Endodermal cell (in vitro differentiated cells): ENCODE data around the gene EEF1A2. TPM values are rescaled to one million over a fixed set of nuclear protein-coding genes. Genes with fewer than 3 reads are reported as not detected.

ENCODE experiments used
- DNase-seq: peaks from one replicate; pipeline ENCODE4 v3.0.0-alpha.2; 2017
- H3K27ac ChIP-seq: 2 replicates; pipeline ENCODE4 v1.5.1; 2013; ENCODE audit warnings: mild to moderate bottlenecking, low read depth, low read length, moderate library complexity
- H3K27me3 ChIP-seq: 2 replicates; pipeline ENCODE4 v1.6.1; 2013; ENCODE audit warnings: mild to moderate bottlenecking, low read length, moderate library complexity; ENCODE audit not compliant: insufficient read depth, control insufficient read depth, poor library complexity, severe bottlenecking
- H3K36me3 ChIP-seq: 2 replicates; pipeline ENCODE4 v1.7.0; 2013; ENCODE audit warnings: mild to moderate bottlenecking, low read length, moderate library complexity; ENCODE audit not compliant: control insufficient read depth, insufficient read depth
- H3K4me1 ChIP-seq: one replicate; pipeline ENCODE4 v1.7.0; 2013; ENCODE audit warnings: low read length; ENCODE audit not compliant: control insufficient read depth, insufficient read depth
- H3K4me3 ChIP-seq: 2 replicates; pipeline ENCODE4 v1.5.1; 2013; ENCODE audit warnings: mild to moderate bottlenecking, low read length, moderate library complexity
- H3K9ac ChIP-seq: 2 replicates; pipeline ENCODE4 v1.6.1; 2013; ENCODE audit warnings: mild to moderate bottlenecking, low read length, moderate library complexity; ENCODE audit not compliant: poor library complexity, severe bottlenecking; ENCODE audit errors: extremely low read depth
- H3K9me3 ChIP-seq: 2 replicates; pipeline ENCODE4 v1.6.1; 2013; ENCODE audit warnings: mild to moderate bottlenecking, low read length, moderate library complexity; ENCODE audit not compliant: control insufficient read depth
- H3K27ac Mint-ChIP-seq: 2 replicates; pipeline ENCODE4 v1.8.0; 2020; ENCODE audit warnings: mixed read lengths
- H3K27me3 Mint-ChIP-seq: 2 replicates; pipeline ENCODE4 v1.8.0; 2021; ENCODE audit warnings: mild to moderate bottlenecking, mixed read lengths; ENCODE audit not compliant: insufficient read depth
- H3K36me3 Mint-ChIP-seq: 2 replicates; pipeline ENCODE4 v1.8.0; 2020; ENCODE audit warnings: low read depth, mixed read lengths
- H3K4me1 Mint-ChIP-seq: 2 replicates; pipeline ENCODE4 v1.8.0; 2020; ENCODE audit warnings: mixed read lengths
- H3K4me3 Mint-ChIP-seq: 2 replicates; pipeline ENCODE4 v1.8.0; 2020; ENCODE audit warnings: mild to moderate bottlenecking, moderate library complexity, mixed read lengths
- H3K9me3 Mint-ChIP-seq: 2 replicates; pipeline ENCODE4 v1.8.0; 2020; ENCODE audit warnings: mild to moderate bottlenecking, mixed read lengths
- WGBS, 2 experiments: methylation state at CpG; one replicate each; pipeline versions ENCODE4 v1.1.5 to v1.1.7; 2013; ENCODE audit warnings: missing lambda C conversion rate in 2 of 2, mixed read lengths in 1 of 2; ENCODE audit not compliant: insufficient coverage in 1 of 2, insufficient read length in 1 of 2; 5-methylcytosine and 5-hydroxymethylcytosine counted together
- total RNA-seq, 2 donors: library from RNA; stranded (reverse); fragmentation: NEBNext Ultra II Directional in 1 of 2; extraction: Animal tissue kit (Norgen Biotek cat#: 25700) in 1 of 2; gene quantifications; 2 replicates in 1 of 2; 3 replicates in 1 of 2; pipeline ENCODE4 v1.2.1, GENCODE V29; 2021
- TF ChIP-seq, protein P1 (sequence below): fragments of 200-600 bp; sonication (generic); conservative IDR thresholded peaks from 2 replicates; pipeline ENCODE4 v1.5.0; 2021; ENCODE audit warnings: antibody characterized with exemption, mild to moderate bottlenecking

Gene EEF1A2
- total RNA-seq, 2 donors from 2014 or later = 12.1 to 22.6 TPM

DNA sequence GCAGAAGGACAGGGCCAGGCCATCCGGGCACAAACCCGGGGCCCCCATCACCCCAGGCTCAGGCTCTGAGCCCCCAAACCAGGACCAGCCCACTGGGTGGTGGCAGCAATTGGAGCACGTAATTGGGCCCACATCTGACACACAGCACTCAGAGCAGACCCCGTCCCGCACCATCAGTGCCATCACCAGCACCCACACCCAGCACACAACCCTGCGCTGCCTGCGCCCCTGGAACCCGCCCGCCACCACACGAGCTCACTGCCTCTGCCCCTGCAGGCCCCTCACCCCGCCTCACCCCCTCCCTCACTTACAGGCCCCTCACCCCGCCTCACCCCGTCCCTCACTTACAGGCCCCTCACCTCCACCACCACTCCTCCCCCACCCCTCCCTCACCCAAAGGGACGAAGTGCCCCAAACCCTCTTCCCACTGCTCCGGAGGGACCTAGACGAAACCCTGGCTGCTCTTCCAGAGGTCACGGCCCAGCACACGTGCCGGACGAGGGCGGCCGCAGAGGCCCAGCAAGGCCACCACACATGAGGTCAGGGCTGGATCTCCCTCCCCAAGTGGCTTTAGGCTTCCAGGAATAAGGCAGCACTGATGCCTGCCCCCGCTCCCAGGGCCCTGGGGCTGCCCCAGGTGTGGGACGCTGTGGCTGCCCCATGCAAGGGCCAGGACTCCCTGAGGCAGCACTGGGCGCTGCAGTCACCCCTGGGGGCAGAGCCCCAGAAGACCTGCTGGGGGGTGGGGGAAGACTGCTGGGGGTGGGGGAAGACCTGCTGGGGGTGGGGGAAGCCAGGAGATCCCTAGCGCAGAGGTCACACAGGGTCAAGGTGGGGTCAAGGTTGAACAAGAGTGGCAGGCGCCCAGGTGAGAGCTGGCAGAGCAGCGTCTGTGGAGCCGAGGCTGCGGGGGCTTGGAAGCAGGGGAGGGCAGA is 48.8 kb downstream of the EEF1A2 start:
- H3K4me3 ChIP-seq = no peak overlapping the region
- H3K27me3 ChIP-seq = no peaks in the 10 kb centered on the region
- H3K27ac ChIP-seq = peak overlapping the region; percentile 32
- no peaks in the 10 kb centered on the region for H3K9me3 Mint-ChIP-seq
- H3K27ac Mint-ChIP-seq = no peak overlapping the region
- H3K27me3 Mint-ChIP-seq = no peaks in the 10 kb centered on the region
- H3K9me3 ChIP-seq = no peaks in the 10 kb centered on the region
- TF ChIP-seq, protein P1, sequence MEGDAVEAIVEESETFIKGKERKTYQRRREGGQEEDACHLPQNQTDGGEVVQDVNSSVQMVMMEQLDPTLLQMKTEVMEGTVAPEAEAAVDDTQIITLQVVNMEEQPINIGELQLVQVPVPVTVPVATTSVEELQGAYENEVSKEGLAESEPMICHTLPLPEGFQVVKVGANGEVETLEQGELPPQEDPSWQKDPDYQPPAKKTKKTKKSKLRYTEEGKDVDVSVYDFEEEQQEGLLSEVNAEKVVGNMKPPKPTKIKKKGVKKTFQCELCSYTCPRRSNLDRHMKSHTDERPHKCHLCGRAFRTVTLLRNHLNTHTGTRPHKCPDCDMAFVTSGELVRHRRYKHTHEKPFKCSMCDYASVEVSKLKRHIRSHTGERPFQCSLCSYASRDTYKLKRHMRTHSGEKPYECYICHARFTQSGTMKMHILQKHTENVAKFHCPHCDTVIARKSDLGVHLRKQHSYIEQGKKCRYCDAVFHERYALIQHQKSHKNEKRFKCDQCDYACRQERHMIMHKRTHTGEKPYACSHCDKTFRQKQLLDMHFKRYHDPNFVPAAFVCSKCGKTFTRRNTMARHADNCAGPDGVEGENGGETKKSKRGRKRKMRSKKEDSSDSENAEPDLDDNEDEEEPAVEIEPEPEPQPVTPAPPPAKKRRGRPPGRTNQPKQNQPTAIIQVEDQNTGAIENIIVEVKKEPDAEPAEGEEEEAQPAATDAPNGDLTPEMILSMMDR = no peak
- WGBS, 2 experiments = 85 to 91% methylated on average over 16 to 29 of the region's 30 CpGs
- no peaks in the 10 kb centered on the region for H3K36me3 ChIP-seq
- H3K9ac ChIP-seq = no peak overlapping the region
- H3K4me3 Mint-ChIP-seq = no peak overlapping the region
- H3K4me1 ChIP-seq = no peaks in the 10 kb centered on the region
- DNase-seq = no peak
- H3K36me3 Mint-ChIP-seq = no peaks in the 10 kb centered on the region
- H3K4me1 Mint-ChIP-seq = no peaks in the 10 kb centered on the region

DNA sequence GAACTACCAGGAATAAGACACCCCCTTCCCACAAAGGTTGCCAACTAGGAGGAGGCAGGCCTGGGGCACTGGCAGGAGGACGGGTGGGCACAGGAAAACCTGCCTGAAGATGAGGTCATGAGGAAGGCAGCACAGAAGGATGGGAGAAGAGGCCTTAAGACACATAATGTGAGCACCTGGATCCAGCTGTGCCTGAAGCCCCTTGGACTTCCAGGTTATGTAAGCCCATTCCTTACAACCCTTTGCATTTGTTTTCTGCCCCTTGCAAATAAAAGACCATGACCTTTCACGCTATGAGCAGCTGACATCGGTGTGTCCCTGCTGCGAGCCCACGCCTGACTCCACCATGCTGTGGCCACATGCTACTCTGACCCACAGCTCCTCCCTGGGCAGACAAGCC is 49.9 kb downstream of the EEF1A2 start:
- no peaks in the 10 kb centered on the region for H3K36me3 ChIP-seq
- no peak for DNase-seq
- Mint-ChIP-seq H3K27ac (no peak overlapping the region), H3K36me3 (no peaks in the 10 kb centered on the region), H3K4me3 (no peak overlapping the region), H3K9me3 (no peaks in the 10 kb centered on the region), H3K27me3 (no peaks in the 10 kb centered on the region), H3K4me1 (no peaks in the 10 kb centered on the region)
- TF ChIP-seq, protein P1 = no peak
- no peaks in the 10 kb centered on the region for H3K4me1 ChIP-seq
- H3K4me3 ChIP-seq = no peak overlapping the region
- H3K27me3 ChIP-seq = no peaks in the 10 kb centered on the region
- no peak overlapping the region for H3K27ac ChIP-seq
- no peak overlapping the region for H3K9ac ChIP-seq
- WGBS, 2 experiments = 91 to 100% methylated on average over 4 to 5 of the region's 5 CpGs
- H3K9me3 ChIP-seq = no peaks in the 10 kb centered on the region

DNA sequence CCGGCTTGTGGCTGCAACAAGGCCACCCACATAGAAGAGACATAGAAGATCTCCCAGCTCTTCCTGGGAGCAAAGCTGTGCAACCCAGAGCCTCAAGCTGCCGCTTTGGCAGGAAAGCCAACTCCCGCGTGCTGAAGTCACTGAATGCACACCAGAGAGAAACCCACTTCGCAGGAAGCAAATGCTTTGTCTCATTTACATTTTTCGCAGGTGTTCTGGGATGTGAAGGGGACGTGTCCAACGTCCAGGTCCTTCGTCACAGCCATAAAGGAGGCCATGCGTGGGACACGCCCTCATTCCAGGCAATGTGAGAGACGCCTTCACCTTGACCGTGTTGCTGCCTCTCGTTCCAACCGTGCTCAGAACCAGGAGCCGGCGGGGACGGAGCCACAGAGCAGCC is 50.9 kb downstream of the EEF1A2 start:
- Mint-ChIP-seq H3K36me3 (no peaks in the 10 kb centered on the region), H3K27ac (peak overlapping the region; percentile 48), H3K4me3 (no peak overlapping the region), H3K27me3 (no peaks in the 10 kb centered on the region), H3K9me3 (no peaks in the 10 kb centered on the region), H3K4me1 (no peaks in the 10 kb centered on the region)
- H3K9me3 ChIP-seq = no peaks in the 10 kb centered on the region
- TF ChIP-seq, protein P1 = no peak
- H3K27ac ChIP-seq = peak overlapping the region; percentile 22
- 81 to 87% methylated on average over 16 to 18 of the region's 18 CpGs for WGBS, 2 experiments
- no peak for DNase-seq
- H3K4me1 ChIP-seq = no peaks in the 10 kb centered on the region
- H3K4me3 ChIP-seq = no peak overlapping the region
- H3K9ac ChIP-seq = no peak overlapping the region
- H3K27me3 ChIP-seq = no peaks in the 10 kb centered on the region
- H3K36me3 ChIP-seq = no peaks in the 10 kb centered on the region
